ENCODE results near the gene DGKZ.

DGKZ gene

GRCh38 chr11:46391186-46391577, 43.9 kb downstream of the DGKZ start:
- H3K4me3 ChIP-seq (ENCODE audit: low read depth, low read length), result no peak overlapping the region
- no peak for TF ChIP-seq CTCF (IDR thresholded peaks at IDR 0.05; ENCODE audit: borderline replicate concordance, insufficient read depth, low read depth, low read length)

- no peak within 1 kb of the TSS for H3K4me3 ChIP-seq (ENCODE audit: low read depth, low read length)
- peak; percentile 37; the same call in 1 of the 2 replicates for TF ChIP-seq CTCF (IDR thresholded peaks at IDR 0.05; ENCODE audit: borderline replicate concordance, insufficient read depth, low read depth, low read length)
Observed at GRCh38 chr11:46391578-46392420, 44.5 kb downstream of the DGKZ start, which contains the start of gene CHRM4. TSS of gene CHRM4 (minus strand) at chr11:46391776. CDS start at chr11:46386557, 5,219 bp downstream.

GRCh38 chr11:46392421-46393230, 45.4 kb downstream of the DGKZ start:
- no peak overlapping the region for H3K4me3 ChIP-seq (ENCODE audit: low read depth, low read length)
- TF ChIP-seq CTCF (IDR thresholded peaks at IDR 0.05; ENCODE audit: borderline replicate concordance, insufficient read depth, low read depth, low read length), result no peak

GRCh38 chr11:46393231-46393616, 46.0 kb downstream of the DGKZ start:
- TF ChIP-seq CTCF (IDR thresholded peaks at IDR 0.05; ENCODE audit: borderline replicate concordance, insufficient read depth, low read depth, low read length), result no peak
- H3K4me3 ChIP-seq (ENCODE audit: low read depth, low read length), result no peak overlapping the region

GRCh38 chr11:46393759-46394158, 46.5 kb downstream of the DGKZ start:
- H3K4me3 ChIP-seq (ENCODE audit: low read depth, low read length), result no peak overlapping the region
- TF ChIP-seq CTCF (IDR thresholded peaks at IDR 0.05; ENCODE audit: borderline replicate concordance, insufficient read depth, low read depth, low read length), result no peak

GRCh38 chr11:46397526-46397925, 50.3 kb downstream of the DGKZ start:
- H3K4me3 ChIP-seq (ENCODE audit: low read depth, low read length), result no peak overlapping the region
- no peak for TF ChIP-seq CTCF (IDR thresholded peaks at IDR 0.05; ENCODE audit: borderline replicate concordance, insufficient read depth, low read depth, low read length)

Data from GM12875 (cell line).